Left colon (tissue), 2 donors: ENCODE measurements around the gene POMT1. TPM values are rescaled to one million over a fixed set of nuclear protein-coding genes. Genes with fewer than 3 reads are reported as not detected.
"Not testable (repeated sequence)": the region's sequence is repeated elsewhere in the genome, so short reads cannot be mapped to it uniquely, and the experiment has no call there.

Experiments
- ATAC-seq: fragments of 200-7000 bp; cut with Tn5 transposase; one replicate; pipeline ENCODE4 v1.9.1; 2020; ENCODE audit warnings: mild to moderate bottlenecking, moderate library complexity
- DNase-seq, 2 donors: peaks; one replicate each; pipeline ENCODE4 v3.0.0-alpha.2; 2020
- intact Hi-C, 2 donors: fragments of 100-400 bp; cut with DNase I in 1 of 2; cut with micrococcal nuclease in 1 of 2; formaldehyde crosslinking; loops; one replicate each; pipeline versions ENCODE4 v1.11.2 to v1.14.0; 2022; cut with DNase I, micrococcal nuclease
- total RNA-seq, 2 donors: library from RNA; stranded (reverse); fragmentation: NEBNext Ultra II Directional; extraction: Animal tissue kit (Norgen Biotek cat#: 25700); gene quantifications; one replicate each; pipeline ENCODE4 v1.2.1, GENCODE V29; 2021
- donor health status: DM: no; HTN: no; CAD: no.
- donor health status: DM: yes; HTN: yes; CAD: no.

Gene POMT1
- total RNA-seq, 2 donors from 2014 or later: 30.9 to 31.0 TPM

GRCh38 chr9:131487001-131487400, 15.7 kb upstream of the POMT1 start:
- intact Hi-C loops: no loop called here
- ATAC-seq: no peak
- no peak for DNase-seq

- DNase-seq: no peak
- intact Hi-C loops: no loop called here
- ATAC-seq: no peak
These were observed 15.1 kb upstream of the POMT1 start for GRCh38 chr9:131487621-131488031.

- ATAC-seq (no peak), DNase-seq (no peak)
- intact Hi-C loops: no loop called here
These were observed 12.2 kb upstream of the POMT1 start for GRCh38 chr9:131490514-131490913.

GRCh38 chr9:131491001-131491710, 11.6 kb upstream of the POMT1 start:
- DNase-seq (no peak), ATAC-seq (no peak)
- intact Hi-C loops: no loop called here

GRCh38 chr9:131492070-131492469, 10.6 kb upstream of the POMT1 start:
- intact Hi-C loops: no loop called here
- ATAC-seq (no peak), DNase-seq (no peak)

GRCh38 chr9:131494296-131494870, 8.3 kb upstream of the POMT1 start:
- no peak for DNase-seq
- ATAC-seq: no peak
- intact Hi-C loops: no loop called here

- intact Hi-C loops: no loop called here
- DNase-seq: no peak
- no peak for ATAC-seq
These were observed 6.9 kb upstream of the POMT1 start for GRCh38 chr9:131495785-131496184.

GRCh38 chr9:131496844-131497405, 5.8 kb upstream of the POMT1 start:
- ATAC-seq: peak; percentile 80
- DNase-seq: peak in 1 of 2 donors; percentile 42
- intact Hi-C loops: no loop called here

GRCh38 chr9:131499254-131499767, 3.4 kb upstream of the POMT1 start:
- no peak for ATAC-seq
- intact Hi-C loops: no loop called here
- no peak for DNase-seq

GRCh38 chr9:131500377-131500776, 2.3 kb upstream of the POMT1 start:
- intact Hi-C loops: no loop called here
- ATAC-seq: no peak
- DNase-seq: no peak

GRCh38 chr9:131500939-131501541, 1.7 kb upstream of the POMT1 start:
- DNase-seq: no peak
- intact Hi-C loops: no loop called here
- no peak for ATAC-seq

GRCh38 chr9:131503626-131504465, 1.1 kb downstream of the POMT1 start:
- intact Hi-C loops: no loop called here
- DNase-seq: peak in 1 of 2 donors; percentile 26
- ATAC-seq: peak; percentile 23

- intact Hi-C loops: no loop called here
- DNase-seq (no peak), ATAC-seq (no peak)
These were observed 2.3 kb downstream of the POMT1 start for GRCh38 chr9:131505012-131505411.

GRCh38 chr9:131511416-131511815, 8.7 kb downstream of the POMT1 start:
- ATAC-seq (no peak), DNase-seq (no peak)
- intact Hi-C loops: no loop called here

- intact Hi-C loops: no loop called here
- ATAC-seq (no peak), DNase-seq (no peak)
These were observed 9.2 kb downstream of the POMT1 start for GRCh38 chr9:131511880-131512279.

GRCh38 chr9:131513177-131513576, 10.5 kb downstream of the POMT1 start:
- intact Hi-C loops: no loop called here
- DNase-seq: no peak
- no peak for ATAC-seq

- intact Hi-C loops, ATAC-seq: not testable (repeated sequence)
These were observed 12.9 kb downstream of the POMT1 start for GRCh38 chr9:131515559-131516031.

GRCh38 chr9:131516100-131516499, 13.4 kb downstream of the POMT1 start:
- intact Hi-C loops: no loop called here
- no peak for DNase-seq
- no peak for ATAC-seq

More at GRCh38 chr9:131515559-131516031, 12.9 kb downstream of the POMT1 start:
- not testable (repeated sequence) for DNase-seq

- ATAC-seq: no peak
- DNase-seq: no peak
- intact Hi-C loops: no loop called here
These were observed 14.2 kb downstream of the POMT1 start for GRCh38 chr9:131516930-131517329.
